Measurements from ENCODE around the gene DDO. TPM values are rescaled to one million over a fixed set of nuclear protein-coding genes. Genes with fewer than 3 reads are reported as not detected.

Gene DDO
- total RNA-seq, 1 experiment from 2014 or later: 0.14 TPM

DNA sequence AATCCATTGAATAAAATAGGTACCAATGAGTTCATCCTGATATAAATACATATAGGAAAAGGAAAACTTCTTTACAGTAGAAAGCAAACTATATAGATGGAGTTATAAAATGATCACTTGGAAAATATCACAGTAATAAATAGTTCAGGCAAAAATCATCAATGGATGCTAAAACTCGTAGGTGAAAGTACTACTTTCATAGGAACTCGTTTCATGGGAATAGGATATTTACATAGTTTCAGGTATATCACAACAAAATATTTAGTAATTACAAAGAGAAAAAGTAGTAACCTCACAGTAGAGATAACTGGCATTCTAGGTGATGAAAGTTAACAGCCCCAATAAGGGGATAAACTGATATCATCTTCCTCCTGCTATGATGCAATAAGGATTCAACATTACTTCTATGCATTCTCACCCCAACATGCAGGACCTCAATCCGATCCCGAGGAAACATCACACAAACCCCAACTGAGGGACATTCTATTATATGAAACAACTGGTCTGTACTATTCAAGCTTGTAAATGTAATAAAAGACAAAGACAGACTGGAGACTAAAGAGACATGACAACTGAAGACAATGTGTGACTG is 13.7 kb downstream of the DDO start:
- Histone ChIP-seq H3K27me3 (no peaks in the 10 kb centered on the region), H3K9me3 (replicated peaks) (no peaks in the 10 kb centered on the region), H3K36me3 (no peaks in the 10 kb centered on the region), H3K4me3 (no peak overlapping the region), H3K27ac (no peak overlapping the region), H3K4me1 (no peaks in the 10 kb centered on the region)
- no peak for DNase-seq

DNA sequence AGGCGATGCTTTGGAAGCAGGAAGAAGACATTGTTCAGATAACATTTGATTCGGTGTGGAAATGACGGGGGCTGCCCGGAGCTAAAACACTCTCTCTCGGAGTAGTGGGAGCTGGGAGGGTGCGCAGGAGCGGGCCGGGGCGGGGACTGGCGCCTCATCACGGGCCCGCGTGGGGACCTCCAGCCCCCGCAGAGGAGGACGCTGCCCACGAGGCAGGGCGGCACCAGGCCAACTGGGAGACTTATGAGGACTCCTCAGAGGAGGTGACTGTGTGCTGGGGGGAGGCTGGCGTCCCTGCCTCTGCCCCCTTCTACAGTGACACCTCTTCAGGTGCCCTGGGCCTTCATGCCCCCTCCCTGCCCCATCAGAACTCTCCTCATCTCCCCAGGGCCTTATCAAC is 15.2 kb downstream of the DDO start:
- Histone ChIP-seq H3K4me1 (no peaks in the 10 kb centered on the region), H3K27ac (no peak overlapping the region), H3K27me3 (no peaks in the 10 kb centered on the region), H3K4me3 (no peak overlapping the region), H3K9me3 (replicated peaks) (no peaks in the 10 kb centered on the region), H3K36me3 (no peaks in the 10 kb centered on the region)
- DNase-seq: no peak

- DNase-seq: no peak
- Histone ChIP-seq H3K27ac (no peak overlapping the region), H3K36me3 (no peaks in the 10 kb centered on the region), H3K4me3 (no peak overlapping the region), H3K4me1 (no peaks in the 10 kb centered on the region), H3K27me3 (no peaks in the 10 kb centered on the region), H3K9me3 (replicated peaks) (no peaks in the 10 kb centered on the region)
Measured at GRCh38 chr6:110399219-110400071, 15.9 kb downstream of the DDO start.

GRCh38 chr6:110398778-110399177 is 16.6 kb downstream of the DDO start:
- no peak overlapping the region for H3K4me3 ChIP-seq
- no peaks in the 10 kb centered on the region for H3K36me3 ChIP-seq
- H3K4me1 ChIP-seq: no peaks in the 10 kb centered on the region
- H3K27ac ChIP-seq: no peak overlapping the region
- DNase-seq: peak in 1 of 2 experiments; percentile 24
- H3K27me3 ChIP-seq: no peaks in the 10 kb centered on the region
- no peaks in the 10 kb centered on the region for H3K9me3 ChIP-seq (replicated peaks)

- H3K36me3 ChIP-seq: no peaks in the 10 kb centered on the region
- H3K27ac ChIP-seq: no peak overlapping the region
- H3K4me1 ChIP-seq: no peaks in the 10 kb centered on the region
- no peaks in the 10 kb centered on the region for H3K27me3 ChIP-seq
- H3K4me3 ChIP-seq: no peak overlapping the region
- no peak for DNase-seq
- H3K9me3 ChIP-seq (replicated peaks): no peaks in the 10 kb centered on the region
Measured at GRCh38 chr6:110395221-110395620, 20.2 kb downstream of the DDO start.

- no peak for DNase-seq
- Histone ChIP-seq H3K27me3 (no peaks in the 10 kb centered on the region), H3K4me3 (no peak overlapping the region), H3K36me3 (no peaks in the 10 kb centered on the region), H3K4me1 (no peaks in the 10 kb centered on the region), H3K27ac (no peak overlapping the region), H3K9me3 (replicated peaks) (no peaks in the 10 kb centered on the region)
Measured at GRCh38 chr6:110394409-110394808, 21.0 kb downstream of the DDO start.

DNA sequence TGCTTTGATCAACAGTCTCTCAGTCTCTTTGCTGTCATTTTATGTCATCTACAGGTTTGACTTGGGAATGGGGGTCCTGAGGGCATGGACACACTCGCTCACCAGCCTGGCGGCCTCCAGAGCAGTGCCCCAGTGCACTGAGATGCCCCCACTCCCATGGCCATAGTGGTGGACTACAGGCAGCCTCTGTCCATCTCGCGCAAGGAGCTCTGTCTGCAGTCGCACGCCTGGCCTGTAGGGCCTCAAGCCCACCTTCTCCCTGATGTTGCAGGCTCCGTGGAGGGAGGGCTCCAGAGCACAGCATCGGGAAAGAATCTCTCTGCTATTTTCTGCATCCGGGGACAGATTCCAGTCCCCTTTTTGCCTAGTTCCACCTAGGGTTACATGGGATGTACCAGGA is 22.6 kb downstream of the DDO start:
- H3K4me1 ChIP-seq: no peaks in the 10 kb centered on the region
- no peaks in the 10 kb centered on the region for H3K9me3 ChIP-seq (replicated peaks)
- no peaks in the 10 kb centered on the region for H3K36me3 ChIP-seq
- no peaks in the 10 kb centered on the region for H3K27me3 ChIP-seq
- DNase-seq: no peak
- no peak overlapping the region for H3K27ac ChIP-seq
- H3K4me3 ChIP-seq: no peak overlapping the region

DNA sequence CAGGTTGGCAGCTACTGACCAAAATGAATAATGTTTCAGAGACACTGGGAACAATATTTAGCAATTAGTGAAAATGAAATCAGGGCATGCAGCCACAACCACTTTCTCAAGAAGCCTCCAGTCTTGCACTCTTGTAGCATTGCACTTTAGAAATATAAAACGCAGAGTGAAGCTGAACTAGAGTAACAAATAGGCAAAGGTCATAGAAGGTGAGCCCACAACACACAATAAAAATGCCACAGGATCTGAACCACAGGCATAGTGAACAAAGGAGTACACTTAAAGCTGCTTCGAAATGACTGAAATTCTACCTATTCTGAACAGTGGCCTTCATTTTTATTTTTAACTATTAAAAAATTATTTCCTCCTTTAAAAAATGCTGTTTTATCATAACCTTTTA is 25.0 kb downstream of the DDO start:
- no peak overlapping the region for H3K27ac ChIP-seq
- H3K4me3 ChIP-seq: no peak overlapping the region
- H3K4me1 ChIP-seq: no peaks in the 10 kb centered on the region
- H3K27me3 ChIP-seq: no peaks in the 10 kb centered on the region
- no peaks in the 10 kb centered on the region for H3K9me3 ChIP-seq (replicated peaks)
- DNase-seq: no peak
- no peaks in the 10 kb centered on the region for H3K36me3 ChIP-seq

DNA sequence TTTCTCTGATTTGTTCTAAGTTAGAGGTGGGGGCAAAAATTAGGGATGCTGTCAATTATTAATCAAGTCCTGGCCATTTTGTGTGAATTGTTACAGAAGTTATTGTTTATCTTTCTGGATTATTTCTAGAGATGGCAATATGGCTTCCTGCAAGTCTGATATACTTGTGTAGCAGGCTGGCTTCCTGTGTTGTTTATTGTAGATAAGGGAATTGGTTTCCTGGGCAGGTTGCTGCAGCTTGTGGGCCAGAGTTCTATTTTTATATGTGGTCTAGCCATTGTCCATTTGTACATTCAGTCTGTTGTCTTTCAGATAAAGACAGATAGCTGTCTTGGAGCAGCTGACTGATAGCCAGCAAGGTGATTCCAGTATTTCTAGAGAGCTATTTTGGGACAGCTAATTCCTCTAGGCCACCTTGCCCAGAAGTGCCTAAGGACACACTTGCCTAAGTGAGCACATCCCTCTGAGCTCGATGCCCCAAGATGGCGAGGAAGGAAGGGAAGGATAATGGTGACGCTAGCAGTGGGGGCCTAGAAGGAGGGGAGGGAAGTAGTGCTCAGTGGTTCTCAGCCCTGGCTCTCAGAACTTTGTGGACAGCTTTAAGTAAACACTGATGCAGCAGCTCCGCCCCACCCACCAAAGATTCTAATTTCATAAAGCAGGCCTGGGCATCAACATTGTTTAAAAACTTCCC is 25.5 kb downstream of the DDO start:
- no peaks in the 10 kb centered on the region for H3K27me3 ChIP-seq
- no peak overlapping the region for H3K4me3 ChIP-seq
- H3K27ac ChIP-seq: no peak overlapping the region
- H3K36me3 ChIP-seq: no peaks in the 10 kb centered on the region
- H3K4me1 ChIP-seq: no peaks in the 10 kb centered on the region
- H3K9me3 ChIP-seq (replicated peaks): no peaks in the 10 kb centered on the region
- no peak for DNase-seq

- Histone ChIP-seq H3K9me3 (replicated peaks) (no peaks in the 10 kb centered on the region), H3K4me3 (no peak overlapping the region), H3K36me3 (no peaks in the 10 kb centered on the region), H3K27ac (no peak overlapping the region), H3K27me3 (no peaks in the 10 kb centered on the region), H3K4me1 (no peaks in the 10 kb centered on the region)
- no peak for DNase-seq
Measured at GRCh38 chr6:110387986-110388385, 27.4 kb downstream of the DDO start.

DNA sequence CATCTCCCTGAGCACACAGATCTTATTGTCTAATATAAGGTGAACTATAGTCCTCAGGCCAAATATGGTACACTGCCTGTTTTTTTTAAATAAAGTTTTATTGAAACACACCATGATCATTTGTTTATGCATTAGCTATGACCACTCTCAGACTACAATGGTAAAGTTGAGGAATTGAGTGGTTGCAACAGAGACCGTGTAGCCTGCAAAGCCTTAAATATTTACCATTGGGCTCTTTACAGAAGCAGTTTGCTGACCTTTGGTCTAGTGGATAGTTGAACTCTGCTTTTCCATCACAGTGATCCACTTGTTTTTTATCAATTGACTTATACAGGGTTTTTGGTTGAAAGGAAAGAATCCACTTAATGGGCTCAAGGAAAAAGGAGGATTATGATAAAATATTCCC is 29.9 kb downstream of the DDO start:
- H3K4me1 ChIP-seq: no peaks in the 10 kb centered on the region
- H3K27ac ChIP-seq: no peak overlapping the region
- no peaks in the 10 kb centered on the region for H3K27me3 ChIP-seq
- H3K4me3 ChIP-seq: no peak overlapping the region
- no peaks in the 10 kb centered on the region for H3K36me3 ChIP-seq
- H3K9me3 ChIP-seq (replicated peaks): no peaks in the 10 kb centered on the region
- no peak for DNase-seq

- no peaks in the 10 kb centered on the region for H3K4me1 ChIP-seq
- no peaks in the 10 kb centered on the region for H3K9me3 ChIP-seq (replicated peaks)
- DNase-seq: peak; percentile 7 to 20
- H3K27me3 ChIP-seq: no peaks in the 10 kb centered on the region
- H3K27ac ChIP-seq: no peak overlapping the region
- no peak overlapping the region for H3K4me3 ChIP-seq
- H3K36me3 ChIP-seq: no peaks in the 10 kb centered on the region
Measured at GRCh38 chr6:110378552-110378951, 36.8 kb downstream of the DDO start.

- H3K4me3 ChIP-seq: no peak overlapping the region
Measured at GRCh38 chr6:110369066-110369465, 46.3 kb downstream of the DDO start.

DNA sequence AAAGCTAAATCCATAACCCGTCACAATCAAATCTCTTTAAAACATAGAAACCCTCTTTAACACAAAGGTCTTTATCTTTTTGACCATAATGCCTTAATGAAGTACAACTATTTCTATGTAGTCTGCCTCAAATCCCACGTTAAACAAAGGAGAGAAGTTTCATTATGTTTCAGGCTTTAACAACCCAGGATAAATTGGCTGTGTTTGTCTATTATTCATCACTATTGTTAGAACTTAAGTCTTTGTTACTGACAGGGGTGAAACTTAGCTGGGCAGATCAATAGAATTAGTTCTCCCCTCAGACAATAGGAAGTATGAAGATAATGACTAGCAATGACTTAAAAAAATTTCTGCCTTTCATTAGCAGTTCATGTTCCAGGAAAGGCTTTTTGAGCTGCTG is 47.1 kb downstream of the DDO start:
- Histone ChIP-seq H3K27ac (no peak overlapping the region), H3K27me3 (no peaks in the 10 kb centered on the region), H3K4me1 (no peaks in the 10 kb centered on the region), H3K4me3 (no peak overlapping the region), H3K36me3 (no peaks in the 10 kb centered on the region), H3K9me3 (replicated peaks) (no peaks in the 10 kb centered on the region)
- no peak for DNase-seq

More at GRCh38 chr6:110369066-110369465, 46.3 kb downstream of the DDO start:
- Histone ChIP-seq H3K27ac (no peak overlapping the region), H3K36me3 (no peaks in the 10 kb centered on the region), H3K4me1 (no peaks in the 10 kb centered on the region), H3K9me3 (replicated peaks) (no peaks in the 10 kb centered on the region), H3K27me3 (no peaks in the 10 kb centered on the region)
- DNase-seq: no peak

DNA sequence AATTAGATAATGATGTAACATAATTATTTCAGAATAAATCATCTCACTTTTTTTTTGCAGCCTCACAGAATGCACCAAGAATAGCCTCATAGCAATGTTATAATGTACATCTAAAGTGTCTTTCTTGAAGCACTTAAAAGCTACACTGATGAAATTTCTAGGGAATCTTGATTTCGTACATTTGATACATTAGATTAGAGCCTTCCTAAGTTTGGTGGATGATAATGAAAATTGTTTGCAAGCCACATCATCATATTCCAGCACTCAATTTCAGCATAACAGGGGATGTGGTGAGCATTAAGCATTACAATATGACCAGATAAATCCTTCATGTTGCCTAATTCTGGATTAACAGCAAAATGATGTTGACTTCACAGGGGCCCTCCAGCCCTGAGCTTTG is 47.5 kb downstream of the DDO start:
- H3K27ac ChIP-seq: no peak overlapping the region
- DNase-seq: no peak
- H3K4me1 ChIP-seq: no peaks in the 10 kb centered on the region
- H3K9me3 ChIP-seq (replicated peaks): no peaks in the 10 kb centered on the region
- H3K36me3 ChIP-seq: no peaks in the 10 kb centered on the region
- no peak overlapping the region for H3K4me3 ChIP-seq
- no peaks in the 10 kb centered on the region for H3K27me3 ChIP-seq

All from SJCRH30 (cell line).